Fibroblast of the conjunctiva (primary cell): ENCODE data around the gene CHMP2B.

Experiments used
- DNase-seq: peaks from one replicate; pipeline ENCODE4 v3.0.0-alpha.2; 2010; ENCODE audit warnings: low read depth

The CHMP2B gene, protein sequence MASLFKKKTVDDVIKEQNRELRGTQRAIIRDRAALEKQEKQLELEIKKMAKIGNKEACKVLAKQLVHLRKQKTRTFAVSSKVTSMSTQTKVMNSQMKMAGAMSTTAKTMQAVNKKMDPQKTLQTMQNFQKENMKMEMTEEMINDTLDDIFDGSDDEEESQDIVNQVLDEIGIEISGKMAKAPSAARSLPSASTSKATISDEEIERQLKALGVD

DNA sequence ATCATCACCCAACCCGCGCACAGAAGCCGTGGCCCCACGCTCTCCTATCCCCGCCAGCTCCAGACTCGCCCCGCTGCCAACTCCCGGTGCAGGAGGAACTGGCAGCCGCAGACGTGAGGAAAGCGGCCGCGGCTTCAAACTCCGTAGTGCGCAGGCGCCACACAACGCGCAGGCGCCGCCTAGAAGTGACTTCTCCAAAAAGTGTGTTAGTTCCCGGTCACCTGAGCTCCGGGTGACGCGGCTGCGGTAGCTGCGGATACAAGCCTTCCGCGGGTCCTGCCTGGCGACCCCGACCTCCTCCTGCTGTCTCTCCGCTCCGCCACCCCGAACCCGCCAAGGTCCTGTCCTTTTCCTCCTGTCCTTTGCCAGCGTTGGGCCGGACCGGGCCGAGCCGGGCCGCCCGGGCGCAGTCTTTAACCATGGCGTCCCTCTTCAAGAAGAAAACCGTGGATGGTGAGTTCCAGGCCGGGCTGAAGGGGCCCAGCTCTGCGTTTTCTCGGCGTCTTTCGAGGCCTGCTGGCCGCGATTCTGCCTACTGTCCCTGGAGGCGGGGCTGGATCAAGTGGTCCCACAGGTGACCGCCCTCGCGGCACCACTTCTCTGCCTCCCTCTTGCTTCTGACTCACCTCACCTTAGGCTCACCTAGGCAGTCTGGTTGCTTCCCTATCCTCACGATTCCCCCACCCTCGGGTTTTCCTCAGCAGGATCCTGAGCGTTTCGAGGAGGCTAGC lies at the start of gene CHMP2B:
TSS of gene CHMP2B (plus strand) at position 206 of the 731 bp plus-strand sequence. CDS start at position 420, 214 bp downstream.
- peak; percentile 87 for DNase-seq

DNA sequence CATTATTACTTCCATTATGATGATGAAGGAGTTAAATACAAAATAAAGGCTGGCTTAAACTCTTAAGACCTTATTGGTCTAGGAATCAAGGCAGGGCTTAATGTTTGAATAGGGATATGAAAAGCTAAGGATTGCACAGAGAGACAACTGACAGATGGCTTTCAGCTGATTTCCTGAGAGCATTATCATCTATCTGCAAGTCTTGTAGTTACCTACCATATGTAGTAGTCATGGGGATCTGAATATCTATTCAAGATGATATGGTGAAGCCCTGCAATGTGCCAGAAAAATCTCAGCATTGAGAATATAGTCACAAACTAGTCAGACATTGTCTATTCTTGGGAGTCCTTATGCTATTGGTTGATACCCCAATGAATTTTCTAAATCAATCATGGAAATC lies 47.5 kb upstream of the CHMP2B start:
- no peak for DNase-seq

- no peak for DNase-seq
These were observed 45.6 kb upstream of the CHMP2B start for GRCh38 chr3:87181551-87181950.

DNA sequence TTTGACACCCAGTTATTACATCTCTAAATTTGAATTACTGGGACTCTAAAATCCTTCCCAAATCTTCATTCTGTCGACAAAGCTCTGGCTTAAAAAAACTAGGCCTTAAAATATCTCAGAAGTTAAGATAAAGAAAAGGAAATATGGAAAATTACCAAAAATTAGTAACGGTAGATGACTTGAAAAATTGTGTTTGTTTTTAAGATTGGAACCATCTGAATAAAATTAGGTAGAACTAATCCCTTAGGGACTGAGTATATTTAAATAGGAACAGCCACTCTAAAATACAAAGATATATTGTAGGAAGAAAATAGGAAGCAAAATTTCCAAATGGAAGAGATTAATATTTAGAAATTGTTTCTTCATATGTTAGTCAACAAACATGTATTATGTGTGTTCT lies 45.1 kb upstream of the CHMP2B start:
- DNase-seq = no peak

- no peak for DNase-seq
These were observed 40.4 kb upstream of the CHMP2B start for GRCh38 chr3:87186608-87187159.

DNA sequence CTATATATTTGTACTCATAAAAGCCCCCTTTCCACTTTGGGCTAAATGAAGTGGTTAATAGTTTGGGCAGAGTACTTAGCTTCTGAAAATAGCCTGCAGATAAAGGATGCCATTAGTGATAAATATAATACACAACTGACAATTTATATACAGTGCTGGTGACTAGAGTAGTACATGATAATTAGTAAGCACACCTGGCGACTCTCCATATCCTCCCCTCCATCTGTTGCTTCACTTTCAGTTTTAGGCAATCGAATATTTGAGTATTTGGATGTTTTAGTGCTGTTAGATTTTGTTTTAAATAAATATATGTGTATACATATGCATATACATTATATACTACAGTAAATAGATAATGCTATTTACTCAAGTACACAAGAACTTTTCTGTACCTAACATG lies 35.9 kb upstream of the CHMP2B start:
- no peak for DNase-seq

- no peak for DNase-seq
These were observed 35.5 kb upstream of the CHMP2B start for GRCh38 chr3:87191641-87192040.

DNA sequence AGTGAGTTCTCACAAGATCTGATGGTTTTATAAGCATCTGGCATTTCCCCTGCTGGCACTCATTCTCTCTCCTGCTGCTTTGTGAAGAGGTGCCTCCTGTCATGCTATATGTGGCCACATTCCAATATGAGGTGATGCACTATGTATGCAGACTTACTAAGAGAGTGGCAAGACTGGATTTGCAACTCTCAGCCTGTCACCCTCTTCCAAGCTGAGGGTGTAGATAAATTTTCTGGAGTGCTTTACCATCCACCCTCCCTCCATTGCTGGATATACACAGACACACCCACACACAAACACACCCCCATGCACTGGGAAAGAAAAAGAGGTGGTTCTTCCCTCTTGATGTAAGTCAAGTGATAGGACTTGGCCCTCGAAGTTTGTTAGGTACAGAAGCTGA lies 30.2 kb upstream of the CHMP2B start:
- no peak for DNase-seq

- no peak for DNase-seq
These were observed 29.6 kb upstream of the CHMP2B start for GRCh38 chr3:87197531-87197930.

GRCh38 chr3:87198774-87199173 lies 28.3 kb upstream of the CHMP2B start:
- no peak for DNase-seq

- no peak for DNase-seq
These were observed 27.5 kb upstream of the CHMP2B start for GRCh38 chr3:87199628-87200027.

DNA sequence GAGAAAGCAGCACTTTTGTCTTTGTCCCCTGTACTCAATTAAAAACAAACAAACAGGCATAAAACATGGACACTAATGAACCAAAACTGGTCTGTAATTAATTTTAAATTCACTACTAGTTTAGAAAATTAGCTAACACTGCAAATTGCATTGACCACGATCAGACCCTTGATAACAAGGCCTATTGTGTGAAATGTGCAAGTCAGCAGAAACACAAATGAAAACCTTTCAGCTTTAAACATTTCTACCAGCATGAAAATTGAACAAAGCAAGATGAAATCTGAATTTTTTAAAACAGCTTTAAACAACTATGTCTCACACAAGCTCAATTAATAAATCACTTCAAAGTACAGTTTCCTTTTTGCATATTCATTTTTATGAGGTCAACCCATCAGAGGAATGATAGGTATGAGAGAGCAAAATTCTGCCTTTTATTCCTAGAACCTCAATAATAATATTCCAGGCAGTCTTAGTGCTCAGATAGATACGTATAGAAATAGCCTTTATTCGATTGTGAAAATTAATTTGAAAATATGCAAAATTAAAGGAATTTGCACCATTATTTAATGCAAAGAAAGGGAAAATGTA lies 27.0 kb upstream of the CHMP2B start:
- DNase-seq = no peak

- DNase-seq = no peak
These were observed 25.4 kb upstream of the CHMP2B start for GRCh38 chr3:87201727-87202126.

DNA sequence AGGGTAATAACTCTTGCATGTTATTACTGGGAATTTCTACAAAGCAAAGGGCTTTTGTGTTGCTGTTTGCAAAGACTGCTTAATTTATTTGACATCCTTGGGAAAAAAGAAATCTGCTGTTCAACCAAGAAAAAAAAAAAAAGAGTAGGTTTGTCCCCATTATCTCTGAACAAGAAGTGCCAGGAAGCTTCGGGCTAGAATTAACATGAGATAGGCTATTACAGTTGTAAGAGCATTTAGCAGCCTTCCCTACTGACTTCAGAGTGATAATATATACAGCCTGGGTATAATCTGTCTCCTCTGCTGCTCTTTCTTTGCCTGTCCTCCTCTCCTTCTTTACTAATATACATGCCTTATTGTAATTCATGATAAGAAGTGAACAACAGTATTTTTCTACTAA lies 23.3 kb upstream of the CHMP2B start:
- no peak for DNase-seq

- peak; percentile 18 for DNase-seq
These were observed 21.0 kb upstream of the CHMP2B start for GRCh38 chr3:87206070-87206469.

GRCh38 chr3:87206635-87207034 lies 20.5 kb upstream of the CHMP2B start:
- no peak for DNase-seq

- no peak for DNase-seq
These were observed 19.6 kb upstream of the CHMP2B start for GRCh38 chr3:87207460-87207859.

DNA sequence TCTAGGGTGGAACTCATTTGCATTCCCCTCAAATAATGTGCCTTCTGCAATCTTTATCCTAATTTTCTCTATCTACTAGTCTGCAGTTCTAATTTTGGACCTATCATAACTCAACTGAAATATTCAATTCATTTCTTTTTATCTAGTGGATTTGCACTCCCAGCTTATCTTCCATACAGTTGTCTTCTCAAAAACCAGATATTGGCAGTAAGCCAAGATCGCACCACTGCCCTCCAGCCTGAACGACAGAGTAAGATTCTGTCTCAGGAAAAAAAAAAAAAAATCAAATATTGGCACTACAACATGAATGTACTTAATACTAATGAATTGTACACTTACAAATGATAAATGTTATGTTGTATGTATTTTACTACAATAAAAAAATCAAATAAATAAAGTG lies 18.0 kb upstream of the CHMP2B start:
- no peak for DNase-seq

- DNase-seq = no peak
These were observed 8.5 kb upstream of the CHMP2B start for GRCh38 chr3:87218560-87218959.

DNA sequence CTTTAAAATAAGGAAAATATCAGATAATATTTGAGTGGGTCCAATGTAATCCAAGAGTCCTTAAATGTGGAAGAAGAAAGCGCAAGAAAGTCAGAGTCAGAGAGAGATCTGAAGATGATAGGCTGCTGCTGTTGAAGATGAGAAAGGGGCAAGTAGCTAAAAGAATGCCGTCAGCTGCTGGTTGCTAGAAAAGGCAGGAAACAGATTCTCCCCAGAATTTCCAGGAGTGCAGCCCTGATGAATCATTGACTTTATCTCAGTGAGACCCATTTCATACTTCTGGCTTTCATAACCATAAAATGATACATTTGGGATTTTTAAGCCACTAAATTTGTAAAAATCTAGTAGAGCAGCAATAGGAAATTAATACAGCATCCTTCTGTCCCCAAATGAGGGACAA lies 7.5 kb upstream of the CHMP2B start:
- no peak for DNase-seq

DNA sequence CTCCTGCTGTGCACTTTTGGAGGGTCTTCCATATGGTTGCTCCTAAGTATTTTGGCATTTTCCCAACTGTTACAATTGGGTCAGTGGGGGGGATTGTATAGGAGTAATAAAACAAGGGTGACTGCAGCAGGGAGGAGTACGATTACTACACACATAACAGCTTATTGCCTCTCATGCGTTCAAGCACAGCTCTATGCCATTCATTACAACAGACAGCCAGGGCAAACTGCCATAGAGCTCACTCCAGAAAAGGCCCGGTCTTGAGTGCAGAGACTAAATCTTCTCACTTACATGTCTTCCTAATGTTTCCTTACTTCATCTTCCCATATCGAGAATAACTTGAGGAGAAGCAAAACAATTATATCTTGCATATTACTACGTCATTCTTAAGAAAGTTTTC lies 1.4 kb upstream of the CHMP2B start:
- DNase-seq = no peak

- DNase-seq = no peak
These were observed 681 bp downstream of the CHMP2B start for GRCh38 chr3:87227835-87228144.

DNA sequence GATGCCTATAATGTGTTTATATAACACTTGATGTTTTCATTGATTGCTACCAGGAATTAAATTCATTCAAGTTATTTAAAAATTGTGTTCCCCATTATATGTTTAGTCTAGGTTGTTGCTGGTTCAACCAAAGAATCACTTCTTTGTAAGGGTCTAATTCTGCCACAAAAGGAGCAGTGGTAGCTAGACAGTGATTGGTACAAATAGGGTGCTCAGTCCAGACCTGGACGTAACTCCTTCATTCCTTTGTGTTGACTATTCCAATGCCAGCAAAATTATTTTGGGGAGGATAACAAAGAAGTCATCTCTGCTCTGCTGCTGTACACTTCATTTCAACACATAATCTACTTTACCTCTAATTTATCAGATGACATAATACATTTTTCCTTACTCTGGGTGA lies 1.2 kb downstream of the CHMP2B start:
- no peak for DNase-seq
